ENCODE measurements around the gene TMEM134.
"Not testable (repeated sequence)": the region's sequence is repeated elsewhere in the genome, so short reads cannot be mapped to it uniquely, and the experiment has no call there.

TMEM134 gene

GRCh38 chr11:67489885-67490726, 21.1 kb upstream of the TMEM134 start:
- Histone ChIP-seq H3K27ac (no peak overlapping the region), H3K4me3 (no peak overlapping the region)

DNA sequence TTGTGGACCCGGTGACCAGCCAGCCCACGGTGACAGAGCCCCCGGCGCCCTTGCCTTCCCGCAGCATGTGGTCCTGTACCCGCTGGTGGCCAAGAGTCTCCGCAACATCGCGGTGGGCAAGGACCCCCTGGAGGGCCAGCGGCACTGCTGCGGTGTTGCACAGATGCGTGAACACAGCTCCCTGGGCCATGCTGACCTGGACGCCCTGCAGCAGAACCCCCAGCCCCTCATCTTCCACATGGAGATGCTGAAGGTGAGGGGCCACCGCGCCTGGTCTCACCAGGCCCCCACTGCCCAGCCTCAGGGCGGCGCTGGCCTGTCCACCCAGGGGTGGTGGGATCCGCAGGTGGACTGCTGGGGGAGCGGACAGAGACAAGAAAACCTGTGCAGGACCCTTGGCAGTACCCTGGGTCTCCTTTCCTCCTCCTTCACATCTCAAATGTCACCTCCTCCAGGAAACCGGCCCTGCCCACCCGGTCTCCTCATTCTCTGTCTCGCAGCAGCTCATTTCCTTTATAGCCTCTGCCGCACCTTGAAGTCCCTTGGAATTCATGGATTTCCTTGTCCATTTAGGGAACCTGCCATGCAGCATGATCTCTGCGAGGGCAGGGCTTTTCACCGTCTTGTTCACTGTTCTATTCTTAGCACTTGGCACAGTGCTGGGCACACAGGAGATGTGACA, 20.3 kb upstream of the TMEM134 start:
- Histone ChIP-seq H3K4me3 (no peak overlapping the region), H3K27ac (peak overlapping the region in 1 of 21 experiments; percentile 37)

DNA sequence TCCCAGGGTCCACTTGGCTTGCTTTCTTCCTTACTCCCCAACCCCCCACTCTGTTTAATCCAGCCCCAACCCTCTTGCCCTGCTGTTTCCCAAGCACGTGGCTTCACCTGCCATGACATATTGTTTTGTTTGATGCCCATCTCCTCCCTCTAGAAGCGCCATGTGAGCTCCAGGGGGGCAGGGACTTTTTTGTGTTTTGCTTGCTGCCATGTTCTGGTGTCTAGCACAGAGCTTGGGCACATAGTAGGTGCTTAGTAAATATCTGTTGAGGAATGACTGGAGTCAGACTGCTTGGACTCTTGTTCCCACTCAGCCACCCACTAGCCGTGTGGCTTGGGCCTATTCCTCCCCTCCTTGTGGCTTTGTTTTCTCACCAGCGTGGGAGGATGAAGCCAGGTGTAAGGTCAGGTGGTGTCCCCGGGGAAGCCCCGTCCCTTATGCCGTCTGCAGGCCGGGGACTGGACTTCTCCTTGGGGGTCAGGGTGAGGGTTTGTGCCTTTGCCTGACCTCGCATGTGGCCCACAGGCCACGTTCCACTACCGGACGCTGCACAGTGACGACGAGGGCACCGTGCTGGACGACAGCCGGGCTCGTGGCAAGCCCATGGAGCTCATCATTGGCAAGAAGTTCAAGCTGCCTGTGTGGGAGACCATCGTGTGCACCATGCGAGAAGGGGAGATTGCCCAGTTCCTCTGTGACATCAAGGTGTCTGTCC, 17.6 kb upstream of the TMEM134 start:
- no peak overlapping the region for H3K4me3 ChIP-seq
- peak overlapping the region in 9 of 21 experiments; percentile 8 to 96 (median 46) for H3K27ac ChIP-seq

DNA sequence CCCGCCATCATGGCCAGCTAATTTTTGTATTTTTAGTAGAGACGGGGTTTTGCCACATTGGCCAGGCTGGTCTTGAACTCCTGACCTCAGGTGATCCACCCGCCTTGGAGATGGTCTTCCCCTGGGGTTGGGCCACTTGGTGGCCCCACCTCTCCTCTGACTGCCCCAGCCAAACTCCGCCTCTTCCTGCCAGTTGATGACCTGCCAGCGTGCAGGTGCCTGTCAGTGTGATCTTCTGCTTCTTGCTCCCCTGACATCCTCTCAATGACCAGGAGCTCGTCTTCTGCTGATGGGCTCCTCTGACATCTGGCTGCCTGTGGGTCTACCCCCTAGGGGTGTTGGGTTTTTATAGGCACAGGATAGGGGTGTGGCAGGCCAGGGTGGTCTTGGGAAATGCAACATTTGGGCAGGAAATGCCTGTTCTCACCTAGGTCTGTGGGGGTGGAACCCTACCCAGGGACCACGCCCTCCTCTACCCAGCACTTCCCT, 16.9 kb upstream of the TMEM134 start:
- H3K27ac ChIP-seq: peak overlapping the region in 7 of 21 experiments; percentile 29 to 96 (median 63)
- H3K4me3 ChIP-seq: not testable (repeated sequence)

DNA sequence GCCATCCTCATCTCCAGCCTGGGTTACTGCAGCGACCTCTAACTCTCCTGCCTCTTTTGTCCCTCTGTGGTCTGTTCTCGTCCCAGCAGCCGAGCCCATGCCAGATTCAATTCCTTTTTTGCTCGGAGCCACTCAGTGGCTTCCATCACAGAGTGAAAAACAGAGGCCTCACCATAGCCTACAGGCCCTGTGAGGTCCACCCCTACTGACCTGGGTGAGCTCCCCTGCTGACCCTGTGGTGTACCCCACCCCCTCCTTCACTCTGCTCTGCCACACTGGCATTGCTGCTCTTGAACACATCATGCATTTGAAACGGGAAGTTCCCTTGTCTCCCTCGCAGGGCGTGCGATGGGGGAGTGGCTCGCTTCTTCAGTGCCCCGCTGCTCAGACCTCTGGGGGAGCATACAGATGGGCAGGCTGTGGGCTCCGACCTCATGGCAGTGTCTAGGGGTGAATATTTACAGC, 15.8 kb upstream of the TMEM134 start:
- H3K4me3 ChIP-seq: peak overlapping the region in 2 of 7 experiments; percentile 17 to 49
- H3K27ac ChIP-seq: peak overlapping the region in 15 of 21 experiments; percentile 13 to 96 (median 84)

DNA sequence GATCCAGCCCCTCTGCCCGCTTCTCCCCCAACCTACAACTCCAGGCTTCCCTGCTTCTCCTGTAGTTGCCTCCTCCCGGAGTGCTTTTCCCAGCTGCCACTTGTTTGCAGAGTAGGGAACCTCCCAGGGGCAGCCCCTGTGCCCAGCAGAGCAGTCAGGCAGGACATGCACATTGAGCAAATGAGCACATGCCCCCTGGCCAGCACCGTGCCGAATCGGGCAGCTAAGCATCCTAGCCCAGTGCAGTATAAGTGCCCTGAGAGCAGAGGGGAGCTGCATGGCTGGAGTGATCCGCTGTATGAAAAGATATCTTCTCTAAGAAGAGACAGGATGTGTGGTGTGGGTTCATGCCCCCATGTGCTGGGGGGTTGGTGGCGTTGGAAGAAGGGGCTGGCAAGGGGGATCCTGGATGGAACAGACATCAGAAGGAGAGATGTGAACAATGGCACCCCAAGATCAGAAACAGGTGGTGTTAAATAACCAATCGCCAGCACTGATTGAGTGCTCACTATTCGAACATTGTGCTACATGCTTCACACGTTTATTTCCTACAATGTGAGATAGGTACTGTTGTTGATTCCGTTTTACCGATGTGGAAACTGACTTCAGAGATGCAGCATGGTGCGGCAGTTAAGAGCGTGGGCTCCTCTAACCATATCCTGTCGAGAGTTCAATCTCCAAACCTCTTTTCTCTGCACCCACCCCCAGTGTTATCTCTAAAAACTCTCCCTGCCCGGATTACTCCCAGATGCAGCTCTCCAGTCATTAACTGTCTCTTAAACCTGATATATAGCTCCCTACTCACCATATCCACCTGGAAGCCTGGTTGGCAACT, 15.0 kb upstream of the TMEM134 start:
- H3K27ac ChIP-seq: peak overlapping the region in 17 of 21 experiments; percentile 9 to 96 (median 84)
- peak overlapping the region; percentile 30 to 50 (median 44) for H3K4me3 ChIP-seq

DNA sequence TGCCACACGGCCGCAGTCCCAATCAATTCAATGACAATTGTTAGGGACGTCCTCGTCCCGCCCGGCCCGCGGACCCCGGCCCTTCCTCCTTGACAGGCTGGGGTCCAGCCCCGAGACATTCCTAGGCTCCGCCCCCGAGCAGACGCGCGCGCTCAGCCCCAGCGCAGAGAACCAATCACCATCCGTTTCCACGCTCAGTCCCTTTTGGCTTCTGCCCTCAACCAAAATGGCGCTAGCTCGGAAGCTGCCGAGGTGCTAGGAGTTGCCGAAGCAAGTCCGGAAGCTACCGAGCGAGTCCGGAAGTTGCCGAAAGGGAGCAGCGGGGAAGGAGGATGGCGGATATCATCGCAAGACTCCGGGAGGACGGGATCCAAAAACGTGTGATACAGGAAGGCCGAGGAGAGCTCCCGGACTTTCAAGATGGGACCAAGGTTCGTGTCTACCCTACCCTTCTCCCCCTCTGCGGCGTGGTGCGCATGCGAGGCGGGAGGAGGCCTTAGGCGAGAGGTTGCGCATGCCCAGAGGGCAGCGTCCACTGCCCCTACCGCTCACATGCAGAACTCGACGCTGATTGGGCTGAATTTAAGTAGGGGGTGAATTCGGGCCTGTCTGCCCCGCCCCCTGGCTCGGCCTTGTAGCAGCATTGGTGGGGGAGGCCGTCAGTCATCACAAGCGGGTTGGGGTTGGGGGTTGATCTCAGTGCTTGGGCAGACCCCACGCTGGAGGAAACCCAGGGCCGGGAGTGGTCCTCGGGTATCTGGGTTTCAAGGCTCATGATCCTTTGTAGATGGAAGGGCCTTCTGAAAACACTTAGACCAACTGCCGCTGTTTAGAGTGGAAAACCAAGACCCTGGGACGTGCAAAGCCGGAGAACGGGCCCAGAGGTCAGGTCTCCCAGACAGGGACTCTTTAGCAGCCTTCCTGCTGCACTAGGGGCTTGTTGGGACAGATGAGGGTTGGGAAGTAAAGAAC, 14.1 kb upstream of the TMEM134 start, which contains the start of gene AIP:
Gene AIP (plus strand): TSS at position 200 of the 972 bp plus-strand sequence. CDS start 133 bp downstream, at position 333.
- Histone ChIP-seq H3K27ac (peak within 1 kb of the TSS in 20 of 21 experiments; percentile 22 to 96 (median 84)), H3K4me3 (peak within 1 kb of the TSS; percentile 30 to 50 (median 44))

GRCh38 chr11:67482275-67482826, 13.3 kb upstream of the TMEM134 start:
- Histone ChIP-seq H3K4me3 (peak overlapping the region; percentile 30 to 50 (median 44)), H3K27ac (peak overlapping the region in 20 of 21 experiments; percentile 7 to 96 (median 84))

- not testable (repeated sequence) for H3K4me3 ChIP-seq, H3K27ac ChIP-seq
Observed at GRCh38 chr11:67477344-67478050, 8.4 kb upstream of the TMEM134 start.

- H3K27ac ChIP-seq, H3K4me3 ChIP-seq: not testable (repeated sequence)
Observed at GRCh38 chr11:67476692-67477091, 7.6 kb upstream of the TMEM134 start.

DNA sequence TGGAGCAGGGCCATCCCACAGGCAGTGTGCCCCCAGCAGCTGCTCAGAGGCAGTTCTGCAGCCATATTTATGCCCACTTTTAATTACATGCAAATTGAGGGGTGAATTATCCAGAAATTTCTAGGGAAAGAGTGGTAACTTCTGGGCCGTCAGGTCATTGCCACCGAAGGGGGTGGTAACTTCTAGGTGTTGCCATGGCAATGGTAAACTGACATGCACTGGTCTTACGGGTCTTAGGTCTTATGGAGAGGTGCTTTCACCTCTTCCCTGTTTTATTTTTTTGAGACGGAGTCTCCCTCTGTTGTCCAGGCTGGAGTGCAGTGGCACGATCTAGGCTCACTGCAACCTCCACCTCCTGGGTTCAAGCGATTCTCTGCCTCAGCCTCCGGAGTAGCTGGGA, 3.8 kb upstream of the TMEM134 start:
- Histone ChIP-seq H3K4me3 (no peak overlapping the region), H3K27ac (no peak overlapping the region)

DNA sequence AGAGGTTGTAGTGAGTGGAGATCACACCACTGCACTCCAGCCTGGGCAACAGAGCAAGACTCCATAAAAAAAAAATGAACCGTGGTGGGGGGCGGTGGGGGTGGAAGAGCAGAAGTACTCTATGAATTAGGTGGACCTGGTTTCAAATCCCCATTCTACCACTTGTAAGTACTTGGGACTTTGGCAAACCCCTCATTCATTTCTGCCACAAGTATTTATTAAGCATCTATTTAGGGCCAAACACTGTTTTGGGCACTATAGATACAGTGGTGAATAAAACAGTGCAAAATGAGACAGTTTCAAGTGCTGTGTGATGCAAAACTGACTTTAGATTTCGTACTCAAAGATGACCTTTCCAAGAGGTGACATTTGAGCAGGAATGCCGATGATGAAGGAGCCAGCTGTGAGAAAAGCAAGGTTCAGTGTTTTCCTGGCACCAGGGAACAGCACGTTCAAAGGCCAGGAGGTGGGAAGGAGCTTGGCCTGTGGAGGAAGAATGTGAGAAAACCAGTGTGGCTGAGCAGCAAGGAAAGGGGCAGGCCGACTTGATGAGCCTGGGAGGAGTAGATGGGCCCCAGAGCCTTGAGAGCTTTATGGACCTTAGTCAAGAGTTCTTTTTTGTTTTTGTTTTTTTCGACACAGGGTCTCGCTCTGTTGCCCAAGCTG, 1.4 kb upstream of the TMEM134 start:
- H3K27ac ChIP-seq: no peak overlapping the region

DNA sequence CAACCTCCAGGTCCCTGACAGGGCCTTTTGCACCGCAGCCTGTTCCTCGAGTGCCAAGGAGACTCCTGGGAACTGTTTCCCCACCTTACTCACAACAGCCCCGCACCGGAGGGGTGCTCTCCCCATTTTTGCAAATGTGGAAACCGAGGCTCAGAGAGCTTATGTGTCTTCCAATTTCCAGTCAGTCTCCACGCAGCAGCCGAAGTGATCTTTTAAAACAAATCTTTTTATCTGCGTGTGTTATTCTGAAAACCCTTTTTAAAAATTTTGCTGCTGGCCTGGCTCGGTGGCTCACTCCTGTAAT, 409 bp upstream of the TMEM134 start:
- Histone ChIP-seq H3K4me3 (peak overlapping the region; percentile 62 to 98 (median 82)), H3K27ac (peak overlapping the region; percentile 48 to 99 (median 95))

More for the DNA sequence above, 1.4 kb upstream of the TMEM134 start:
- H3K4me3 ChIP-seq: no peak overlapping the region

DNA sequence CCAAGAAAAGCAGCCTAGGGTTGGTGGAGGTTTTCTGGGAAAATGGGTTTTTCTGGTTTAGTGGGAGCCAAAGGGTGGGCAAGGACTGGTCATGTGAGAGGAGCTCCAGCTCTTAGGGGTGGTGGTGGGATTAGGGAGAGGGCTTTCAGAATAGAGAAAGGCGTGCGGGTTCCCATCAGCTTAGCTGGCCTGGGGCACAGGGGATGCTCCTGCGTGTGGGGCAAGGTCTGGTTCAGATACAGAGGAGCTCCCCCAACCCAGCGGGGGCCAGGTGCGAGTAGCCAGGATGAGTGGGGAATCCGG, 644 bp downstream of the TMEM134 start:
- peak overlapping the region; percentile 87 to 99 (median 96) for H3K27ac ChIP-seq
- H3K4me3 ChIP-seq: peak overlapping the region; percentile 62 to 98 (median 82)

DNA sequence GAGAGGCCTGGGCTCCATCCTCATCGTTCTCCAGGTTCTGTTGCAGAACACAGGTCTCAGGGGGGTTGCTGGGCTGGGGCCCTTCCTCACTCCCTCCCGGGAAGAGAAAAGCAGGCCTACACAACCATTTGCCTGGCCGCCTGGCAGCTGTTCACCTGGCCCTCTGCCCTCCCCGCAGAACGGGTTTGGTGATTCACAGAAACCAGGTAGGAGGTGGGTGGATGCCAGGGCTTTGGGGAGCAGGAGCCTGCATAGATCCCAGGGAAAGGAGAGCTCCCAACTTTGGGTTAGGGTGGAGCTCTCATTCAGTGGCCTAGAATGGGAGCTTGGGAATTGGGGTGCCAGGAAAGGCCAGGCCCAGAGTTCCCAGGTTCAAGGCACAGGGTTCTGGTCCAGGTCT, 995 bp downstream of the TMEM134 start:
- peak overlapping the region; percentile 62 to 98 (median 82) for H3K4me3 ChIP-seq
- peak overlapping the region; percentile 87 to 99 (median 96) for H3K27ac ChIP-seq

DNA sequence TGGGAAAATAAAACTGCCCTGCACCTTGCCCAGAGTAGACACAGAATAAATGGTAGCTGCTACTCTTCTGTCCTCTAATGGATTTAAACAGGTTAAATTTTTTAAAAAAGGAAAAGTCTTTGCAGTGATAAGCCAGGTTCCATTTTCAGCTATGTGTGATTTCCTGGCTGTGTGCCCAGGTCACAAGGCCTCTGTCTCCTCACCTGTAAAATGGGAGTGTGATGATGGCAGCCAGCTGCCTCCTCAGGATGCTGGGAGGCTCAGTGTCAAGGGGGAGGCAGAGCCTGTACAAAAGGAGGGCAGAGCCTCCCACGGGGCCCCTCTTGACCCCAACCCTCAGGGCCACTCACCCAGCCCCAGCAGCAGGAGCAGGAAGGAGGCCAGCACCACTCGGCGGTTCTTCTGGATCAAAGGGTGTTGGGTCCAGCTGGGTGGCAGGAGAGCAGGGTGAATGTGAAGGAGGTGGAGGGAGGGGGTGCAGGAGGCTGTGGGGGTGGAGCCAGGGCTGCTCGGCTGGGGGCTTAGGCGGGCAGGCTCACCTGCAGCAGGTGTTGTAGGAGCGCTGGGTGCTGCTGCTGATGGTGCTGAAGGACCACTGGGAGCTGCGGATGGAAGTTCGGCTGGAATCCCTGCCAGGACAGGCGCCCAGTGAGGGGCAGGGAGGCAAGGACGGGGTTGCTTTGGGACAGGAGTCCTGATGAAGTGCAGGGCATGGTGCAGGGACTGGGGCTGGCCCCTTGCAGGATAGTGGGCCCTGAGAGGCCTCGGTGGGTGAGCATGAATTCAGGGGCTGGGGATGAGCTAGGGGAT, 1.9 kb downstream of the TMEM134 start:
- Histone ChIP-seq H3K27ac (peak overlapping the region in 18 of 21 experiments; percentile 6 to 99 (median 96)), H3K4me3 (peak overlapping the region in 6 of 7 experiments; percentile 62 to 98 (median 82))

Data from skin epidermis (tissue), 12 donors.